HG02943 (cell line): ENCODE measurements around the gene RXRG.

Experiments
- ATAC-seq: cut with Tn5 transposase; IDR thresholded peaks from one replicate; pipeline ENCODE4 v1.9.1; 2021; ENCODE audit warnings: mild to moderate bottlenecking, low read depth, moderate library complexity; ENCODE audit not compliant: unreplicated experiment

The RXRG gene

DNA sequence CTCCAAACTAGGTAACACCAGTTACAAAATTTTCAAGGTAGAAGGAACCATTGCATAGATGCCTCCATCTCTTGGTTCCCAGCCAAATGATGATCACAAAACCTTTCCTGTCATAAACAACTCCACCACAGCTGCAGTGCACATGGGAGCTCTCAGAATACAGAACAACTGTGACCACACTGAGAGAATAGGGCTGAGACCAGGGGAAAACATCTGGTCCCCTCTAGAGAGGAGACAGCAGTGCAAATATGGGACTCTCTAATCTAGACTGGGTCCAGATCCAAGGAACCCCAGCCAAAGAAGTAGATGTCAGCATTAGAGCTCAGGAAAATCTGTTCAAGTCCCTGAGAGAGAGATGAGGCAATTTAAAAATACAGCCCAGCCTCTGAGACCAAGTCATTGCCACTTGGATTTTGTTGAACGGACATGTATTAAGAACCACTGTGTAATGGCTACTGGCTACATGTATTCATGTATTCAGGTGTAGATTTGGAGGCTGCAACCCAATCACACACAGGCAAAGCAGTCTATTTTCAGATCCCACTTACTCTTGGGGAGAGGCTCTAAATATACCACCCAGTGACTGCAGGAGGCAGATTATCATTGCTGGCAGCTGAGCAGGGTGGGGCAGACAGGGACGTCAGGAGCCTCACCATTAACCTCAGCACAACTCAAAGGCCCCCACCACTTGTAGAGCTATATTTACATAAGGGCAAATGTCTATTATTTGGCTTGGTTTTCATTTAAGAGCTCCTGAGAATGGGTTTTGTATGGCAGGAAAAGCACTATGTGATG lies 7.6 kb upstream of the RXRG start:
- ATAC-seq = no peak

DNA sequence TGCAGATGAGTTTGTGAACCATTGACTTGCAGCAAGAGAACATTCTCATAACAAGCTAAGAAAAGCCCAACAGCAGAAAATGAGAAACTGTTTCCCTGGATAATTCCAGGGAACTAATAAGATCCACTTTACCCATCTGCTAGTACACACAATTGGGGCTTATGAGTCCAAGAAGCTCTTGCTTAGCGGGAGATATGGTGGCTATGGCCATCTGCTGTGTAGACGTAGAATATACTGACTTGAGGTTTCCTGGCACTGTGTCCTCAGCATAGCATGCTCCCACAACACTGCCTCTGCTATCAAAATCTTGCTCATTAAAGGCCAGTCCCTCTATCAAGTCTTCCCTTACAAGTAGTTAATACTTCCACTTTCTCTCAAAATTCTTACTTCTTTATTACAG lies 6.8 kb upstream of the RXRG start:
- no peak for ATAC-seq

DNA sequence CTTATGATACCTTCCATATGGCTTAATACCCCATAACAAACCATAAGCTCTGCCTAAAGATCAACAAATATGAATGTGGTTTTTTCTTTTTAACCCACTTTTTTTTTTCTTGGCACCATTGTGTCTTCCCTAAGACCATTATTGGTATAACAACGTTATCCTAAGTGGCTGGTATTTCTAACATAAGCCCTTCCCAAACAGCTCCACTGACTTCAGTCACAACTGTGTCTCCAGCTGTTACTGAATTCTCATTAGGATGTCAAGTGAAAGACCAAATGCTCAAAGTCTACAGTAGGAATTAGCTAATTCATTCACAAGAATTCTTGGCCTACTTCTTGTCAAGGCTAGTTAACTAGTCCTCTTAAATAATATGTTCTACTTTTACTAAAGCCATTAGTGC lies 4.2 kb upstream of the RXRG start:
- no peak for ATAC-seq

DNA sequence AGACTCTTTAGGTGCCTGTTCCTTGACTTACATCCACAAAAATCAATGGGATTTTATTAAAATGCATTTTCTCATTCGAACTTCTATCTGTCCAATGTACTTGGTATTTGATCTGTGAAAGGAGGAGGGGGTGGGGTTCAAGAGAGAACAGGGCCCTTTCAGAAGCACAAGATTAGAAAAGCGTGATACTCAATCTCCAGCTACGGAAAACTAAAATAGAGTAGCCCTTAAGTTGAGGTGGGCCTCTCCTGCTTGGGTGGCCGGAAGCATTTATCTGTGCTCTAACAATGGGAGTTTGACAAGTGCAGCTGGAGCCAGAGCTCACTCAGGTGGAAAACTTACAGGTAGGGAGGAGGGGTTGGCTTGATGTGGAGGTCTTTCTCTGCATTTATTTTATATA lies 462 bp upstream of the RXRG start:
- ATAC-seq = no peak

DNA sequence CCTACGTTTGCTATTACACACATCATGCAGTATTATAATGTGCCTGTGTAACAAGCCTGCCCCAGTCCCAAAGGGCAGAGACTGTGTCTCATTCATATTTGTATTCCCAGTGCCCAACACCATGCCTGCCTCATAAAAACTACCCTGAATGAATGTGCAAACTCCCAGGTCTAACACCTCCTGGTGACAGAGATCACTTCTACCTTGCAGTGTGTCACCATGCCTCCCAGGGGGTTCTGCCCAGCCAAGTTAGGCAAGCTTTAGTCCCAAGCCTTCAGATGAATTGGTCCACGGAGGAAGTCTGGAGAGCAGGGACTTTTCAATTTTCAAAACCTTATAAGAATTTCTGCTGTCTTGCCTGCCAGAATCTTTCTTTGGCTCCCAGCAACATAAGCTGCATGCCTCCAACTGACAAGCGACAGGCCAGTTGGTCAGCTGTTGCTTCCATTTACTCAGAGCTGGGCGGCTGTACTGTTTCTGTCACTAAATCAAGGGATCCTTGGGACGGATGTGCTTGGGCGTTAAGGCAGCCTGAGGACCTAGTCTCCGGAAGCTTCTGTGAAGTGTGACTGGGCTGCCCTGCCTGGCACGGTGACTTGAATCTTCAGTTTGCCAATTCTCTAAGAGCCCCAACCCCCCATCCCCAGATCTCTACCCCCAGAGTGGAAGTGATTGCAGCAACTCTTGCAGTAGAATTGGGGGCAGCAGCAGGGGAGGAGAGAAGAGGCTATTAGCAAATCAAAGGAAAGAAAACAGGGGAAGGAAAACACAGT lies 1.2 kb downstream of the RXRG start:
- no peak for ATAC-seq

DNA sequence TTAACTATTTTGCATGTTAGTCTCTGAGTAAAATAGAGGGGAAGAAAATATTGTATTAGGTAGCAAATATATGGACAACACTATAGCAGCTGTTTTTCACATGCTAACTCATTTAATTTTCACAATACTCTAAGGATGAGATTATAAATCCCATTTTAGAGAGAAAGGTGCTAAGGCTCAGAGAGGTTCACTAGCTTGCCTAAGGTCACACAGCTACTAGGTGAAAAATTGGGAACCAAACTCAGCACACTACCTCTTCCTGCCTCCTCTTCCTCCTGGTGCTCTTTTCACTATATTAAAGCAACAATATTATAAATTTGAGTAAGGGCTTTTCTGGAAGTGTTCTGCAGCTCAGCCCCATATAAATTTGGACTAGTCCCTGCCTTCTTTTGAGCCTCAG lies 2.3 kb downstream of the RXRG start:
- ATAC-seq = no peak

DNA sequence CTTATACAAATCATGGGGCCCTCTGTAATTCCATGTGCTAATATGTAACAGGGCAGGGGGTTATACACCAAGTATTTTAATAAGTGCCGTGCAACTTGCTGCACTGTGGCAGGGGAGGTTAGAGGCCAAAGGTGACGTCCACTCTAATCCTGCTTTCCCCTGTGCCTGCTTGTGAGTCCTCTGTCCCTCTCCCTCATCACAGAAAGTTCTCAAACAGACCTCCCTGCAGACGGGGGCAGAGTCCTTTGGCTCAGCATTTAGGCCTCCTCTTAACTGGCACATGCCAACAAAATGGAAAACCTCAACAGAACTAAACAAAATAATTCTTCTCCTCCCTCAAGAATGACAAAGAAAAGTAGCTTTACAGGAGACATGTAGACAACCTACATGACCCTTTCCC lies 2.9 kb downstream of the RXRG start:
- ATAC-seq = no peak

DNA sequence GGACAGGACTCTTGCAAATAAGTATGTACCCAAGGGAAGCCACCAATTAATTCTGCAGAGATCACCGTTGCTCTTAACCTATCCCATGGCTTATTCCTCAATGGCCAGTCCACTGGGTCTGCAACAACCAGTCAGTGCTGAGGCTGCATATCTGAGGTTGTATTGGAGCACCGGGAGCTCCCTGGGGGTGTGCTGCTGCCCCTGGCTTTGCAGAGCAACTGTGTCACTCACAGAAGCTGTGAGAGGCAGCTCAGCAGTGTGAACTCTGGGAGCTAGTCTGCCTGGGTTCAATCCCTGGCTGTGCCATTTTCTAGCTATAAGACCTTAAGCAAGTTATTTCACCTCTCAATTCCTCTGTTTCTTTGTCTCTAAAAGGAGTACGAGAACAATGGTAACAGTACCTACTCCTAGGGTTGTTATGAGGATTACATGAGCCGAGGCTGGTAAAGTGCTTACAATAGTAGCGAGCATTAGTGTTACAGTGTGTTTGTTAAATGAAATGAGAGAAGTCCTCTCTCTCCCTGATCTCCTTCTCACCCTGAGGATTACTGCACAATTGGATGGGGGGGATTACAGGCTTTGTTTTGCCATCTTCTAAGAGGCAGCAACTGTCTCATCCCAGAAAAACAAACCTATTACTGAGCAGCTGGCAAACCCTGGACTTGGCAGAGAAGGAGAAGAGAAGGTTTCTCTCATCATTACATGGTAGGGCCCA lies 3.6 kb downstream of the RXRG start:
- no peak for ATAC-seq

DNA sequence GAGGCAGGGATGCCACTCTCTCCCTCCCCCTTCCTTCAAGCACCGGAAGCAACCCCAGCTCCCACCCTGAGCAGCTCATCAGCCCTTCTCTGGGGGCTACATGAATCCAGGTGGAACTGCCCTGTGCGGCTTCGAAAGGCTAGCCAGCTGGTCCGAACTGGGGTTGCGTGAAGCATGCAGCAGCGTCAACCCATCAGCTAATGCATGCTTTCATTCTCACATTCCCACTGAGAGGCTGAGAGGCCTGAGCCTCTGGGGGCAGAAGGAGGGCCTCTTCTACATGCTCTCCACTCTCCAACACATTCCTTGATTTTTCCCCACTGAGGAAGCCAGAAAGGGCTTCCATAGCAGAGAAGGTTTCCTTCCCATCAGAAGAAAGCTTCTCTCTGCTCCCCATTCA lies 5.6 kb downstream of the RXRG start:
- no peak for ATAC-seq

DNA sequence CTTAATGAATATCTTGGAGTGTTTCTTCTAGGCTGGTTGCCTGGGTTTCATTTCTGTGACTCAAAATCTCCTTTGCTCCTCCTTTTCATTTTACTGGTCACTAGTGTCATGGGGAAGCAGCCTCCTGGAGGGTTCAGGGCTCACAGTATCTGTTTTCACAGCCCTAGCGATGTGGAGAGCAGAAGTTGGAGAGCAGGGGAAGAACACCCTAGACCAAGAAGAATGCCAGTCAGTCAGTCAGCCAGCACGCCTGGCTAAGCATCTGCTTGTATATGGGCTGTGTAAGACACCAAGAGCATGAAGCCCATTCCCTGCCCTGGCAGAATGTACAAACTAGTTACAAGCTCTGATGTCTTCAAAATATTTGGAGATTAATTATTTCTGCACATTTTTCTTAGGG lies 7.9 kb downstream of the RXRG start:
- ATAC-seq = no peak

DNA sequence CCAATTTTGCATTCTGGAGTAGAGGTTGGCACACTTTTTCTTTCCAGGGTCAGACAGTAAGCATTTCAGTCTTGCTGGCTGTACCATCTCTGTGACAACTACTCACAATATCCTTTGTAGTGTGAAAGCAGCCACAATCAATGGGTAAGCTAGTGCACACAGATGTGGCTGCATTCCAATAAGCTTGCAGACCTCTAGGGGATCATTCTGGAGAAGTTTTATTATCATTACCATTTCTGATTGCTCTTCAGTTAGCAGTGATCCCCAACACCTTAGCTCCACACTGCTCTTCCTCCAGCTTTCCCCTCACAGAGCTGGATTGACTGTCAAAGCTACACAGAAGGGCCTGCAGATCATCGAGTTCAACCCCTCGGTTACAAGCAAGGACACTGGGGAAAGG lies 9.1 kb downstream of the RXRG start:
- ATAC-seq = no peak

DNA sequence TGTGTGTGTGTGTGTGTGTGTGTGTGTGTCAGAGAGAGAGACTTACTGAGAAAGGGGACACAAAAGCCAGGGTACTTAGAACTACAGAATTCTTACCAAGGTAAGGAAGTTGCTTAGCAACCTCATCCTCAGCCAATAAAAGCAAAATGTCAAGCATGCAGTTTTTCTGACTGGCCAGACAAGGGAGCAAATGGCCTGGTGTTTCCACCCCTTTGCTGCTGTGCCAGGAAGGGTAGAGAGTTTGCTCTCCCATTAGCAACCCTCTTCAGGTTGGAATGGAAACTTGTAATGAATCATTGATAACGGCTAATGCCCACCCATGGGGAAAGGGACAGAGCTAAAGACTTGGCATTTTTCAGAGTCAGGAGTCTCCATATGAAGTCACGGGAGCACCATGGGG lies 10.6 kb downstream of the RXRG start:
- ATAC-seq = no peak

DNA sequence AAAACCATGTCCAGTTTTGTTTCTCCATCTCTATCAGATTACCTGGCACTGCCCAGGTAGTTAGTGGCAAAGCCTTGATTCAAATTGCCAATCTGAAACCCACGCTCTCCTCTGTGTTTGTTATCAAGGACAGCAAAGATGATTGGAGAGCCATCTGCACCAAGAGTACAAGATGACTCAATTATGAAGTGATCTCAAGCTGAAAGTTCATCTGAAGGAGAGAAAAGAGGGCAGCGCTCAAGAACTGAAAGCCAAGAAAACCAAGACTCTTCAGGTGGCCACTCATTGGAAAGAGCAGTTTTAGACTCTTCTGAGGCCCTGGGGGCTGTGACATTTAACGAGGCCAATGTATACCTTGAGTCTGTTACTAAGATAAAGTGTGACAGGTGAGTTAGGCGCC lies 13.8 kb downstream of the RXRG start:
- peak; percentile 65 for ATAC-seq

DNA sequence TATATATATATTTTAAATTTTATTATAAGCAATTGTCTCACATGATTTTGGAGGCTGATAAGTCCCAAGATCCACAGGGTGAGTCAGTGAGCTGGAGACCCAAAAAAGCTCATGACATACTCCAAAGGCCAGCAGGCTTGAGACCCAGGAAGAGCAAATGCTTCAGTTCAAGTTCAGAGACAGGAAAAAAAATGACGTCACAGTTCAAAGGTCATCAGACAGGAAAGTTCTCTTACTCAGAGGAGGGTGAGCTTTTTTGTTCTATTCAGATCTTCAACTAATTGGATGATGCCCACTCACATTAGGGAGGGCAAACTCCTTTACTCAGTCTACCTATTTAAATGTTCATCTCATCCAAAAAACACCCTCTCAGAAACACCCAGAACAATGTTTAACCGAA lies 18.2 kb downstream of the RXRG start:
- no peak for ATAC-seq

DNA sequence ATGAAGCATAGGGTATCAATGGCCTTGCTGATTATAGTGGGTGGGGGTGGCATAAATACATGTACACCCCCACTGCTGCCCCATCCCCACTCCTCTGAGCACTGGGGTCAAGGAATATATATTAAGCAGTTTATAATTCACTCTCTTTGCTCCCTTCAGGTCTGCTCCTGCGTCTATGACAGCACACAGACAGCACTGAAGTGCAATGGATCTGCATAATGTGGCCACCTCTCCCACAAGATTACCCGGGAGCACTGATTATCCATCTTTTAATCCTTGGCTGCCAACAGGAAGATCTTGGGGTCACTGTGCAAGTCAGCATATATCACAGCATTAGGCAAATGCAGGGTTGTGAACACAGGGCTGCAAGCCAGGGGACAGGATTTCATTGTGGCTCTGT lies 19.3 kb downstream of the RXRG start:
- ATAC-seq = no peak

DNA sequence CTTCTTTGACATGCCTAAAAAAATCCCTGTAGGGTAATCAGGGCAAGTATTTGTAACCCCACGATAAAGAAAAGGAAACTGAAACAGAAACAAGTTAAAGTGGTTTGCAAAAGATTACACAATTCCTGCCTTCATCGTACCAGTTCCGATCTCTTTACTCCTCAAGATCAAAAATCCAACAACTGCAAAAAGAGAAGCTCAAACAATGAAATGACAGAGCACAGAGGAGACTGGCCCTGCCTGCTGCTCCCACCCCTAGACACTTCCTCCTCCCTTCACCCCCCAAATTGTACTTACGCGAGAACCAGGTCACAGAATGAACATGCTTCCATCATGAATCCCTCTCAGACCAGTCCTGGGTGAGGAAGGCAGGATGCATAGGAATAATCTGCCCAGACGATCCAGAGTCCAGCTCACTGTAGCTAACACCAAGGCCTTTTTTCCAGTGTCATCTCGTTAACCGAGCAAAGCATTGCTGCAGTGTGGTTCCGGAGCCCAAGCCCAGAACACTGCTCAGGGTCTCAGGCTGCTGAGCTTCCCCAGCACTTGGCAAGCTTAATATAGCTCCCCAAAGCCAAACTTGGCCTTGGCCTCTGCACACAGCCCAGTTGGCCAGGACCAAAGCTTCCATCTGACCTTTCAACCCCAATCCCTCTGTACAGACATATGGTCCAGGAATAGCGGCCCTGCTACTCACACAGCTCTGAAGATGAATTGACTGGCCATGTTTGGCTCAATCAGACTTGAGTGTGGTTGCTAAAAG lies 20.3 kb downstream of the RXRG start:
- no peak for ATAC-seq

DNA sequence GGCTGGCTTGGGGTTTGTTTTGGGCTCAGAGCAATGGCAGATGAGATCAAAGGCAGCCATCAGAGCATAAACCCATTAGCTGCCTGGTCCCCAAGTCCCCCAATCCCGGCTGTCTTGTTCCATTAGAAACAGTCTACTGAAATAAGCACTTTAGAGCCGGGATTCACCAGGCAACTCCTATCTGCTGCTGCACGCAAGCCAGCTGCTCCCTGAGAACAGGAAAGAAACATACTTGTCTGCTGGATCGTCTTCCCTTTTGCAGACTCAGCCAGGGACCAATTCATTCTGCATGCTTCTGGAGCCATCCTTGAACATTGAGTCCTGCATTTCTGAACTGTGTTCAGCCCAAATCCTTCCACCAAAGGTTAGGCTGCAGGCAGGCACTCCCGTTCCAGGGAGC lies 21.8 kb downstream of the RXRG start:
- no peak for ATAC-seq

DNA sequence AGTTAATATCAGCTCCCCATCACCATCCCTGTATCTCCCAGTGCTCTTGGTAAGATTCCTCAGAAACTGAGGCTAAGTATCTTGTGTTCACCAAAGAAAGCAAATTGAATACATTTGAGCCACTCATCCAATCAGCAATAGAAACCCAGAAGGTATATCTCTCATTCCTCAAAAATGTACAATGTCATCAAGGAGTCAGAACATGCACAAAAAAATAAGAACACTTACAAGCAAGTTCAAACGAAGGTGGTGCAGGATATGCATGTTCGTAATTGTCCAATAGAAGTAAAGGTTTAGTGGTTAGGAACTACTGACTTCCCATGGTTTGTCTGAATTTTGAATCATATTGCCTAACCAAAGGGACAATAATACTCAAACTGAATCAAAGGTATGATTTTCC lies 24.3 kb downstream of the RXRG start:
- no peak for ATAC-seq

DNA sequence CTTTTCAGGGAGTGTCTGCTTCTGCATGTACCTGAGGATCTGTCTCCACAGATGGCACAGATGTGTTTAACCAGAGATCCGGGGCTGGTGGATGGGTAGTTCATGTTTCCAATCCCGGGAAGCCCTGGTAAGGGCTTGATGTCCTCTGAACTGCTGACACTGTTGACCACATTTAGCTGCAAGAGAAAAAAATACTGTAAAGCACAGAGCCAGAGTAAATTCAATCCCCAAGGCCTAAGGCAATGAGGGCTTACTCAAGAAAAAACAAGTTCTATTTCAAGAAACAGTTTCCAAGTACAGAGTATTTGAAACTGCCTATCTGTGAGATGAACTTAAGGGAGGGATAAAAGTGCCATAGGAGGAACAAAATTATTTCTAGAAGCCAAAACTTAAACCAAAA lies 25.1 kb downstream of the RXRG start:
- ATAC-seq = no peak

DNA sequence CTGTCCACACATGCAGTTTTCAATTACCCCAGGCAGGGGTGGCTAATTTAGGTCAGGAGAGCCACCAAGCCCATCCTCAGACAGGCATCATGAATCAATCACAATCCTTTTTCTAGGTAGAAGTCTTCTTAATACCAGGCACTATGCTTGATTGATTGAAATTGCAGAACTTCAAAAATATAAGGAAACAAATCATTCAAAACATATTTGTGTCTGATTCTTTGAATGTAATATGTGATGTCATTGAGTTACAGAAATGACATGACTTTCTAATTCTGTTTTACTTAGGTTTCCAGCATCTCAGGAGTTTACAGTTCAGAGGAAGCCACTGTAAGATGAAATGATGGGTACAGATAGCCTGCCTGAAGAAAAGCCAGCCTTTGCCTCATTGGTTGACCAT lies 26.7 kb downstream of the RXRG start:
- ATAC-seq = no peak

DNA sequence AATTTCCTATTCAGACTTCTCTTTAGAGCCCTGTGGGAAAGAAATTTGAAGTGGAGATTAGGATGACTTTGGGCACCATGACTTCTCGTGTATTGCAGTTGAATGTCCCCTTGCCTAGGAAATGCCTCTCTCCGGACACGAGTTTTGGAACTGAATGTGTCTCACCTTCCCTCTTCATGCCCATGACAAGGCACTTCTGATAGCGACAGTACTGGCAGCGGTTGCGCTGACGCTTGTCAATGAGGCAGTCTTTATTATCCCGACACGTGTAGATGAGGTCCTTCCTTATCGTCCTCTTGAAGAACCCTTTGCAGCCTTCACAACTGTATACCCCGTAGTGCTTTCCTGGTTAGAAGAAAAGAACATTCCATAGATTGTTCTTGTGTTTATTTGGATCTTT lies 28.1 kb downstream of the RXRG start:
- ATAC-seq = no peak
